Kidney (tissue), 14 donors: ENCODE results near the gene KIF25. TPM values are rescaled to one million over a fixed set of nuclear protein-coding genes. Genes with fewer than 3 reads are reported as not detected.

ENCODE experiments used
- DNase-seq, 5 donors: peaks; one replicate each; pipeline ENCODE4 v3.0.0-alpha.2; 2013 to 2020
- FAIRE-seq: peaks from 2 replicates; lab custom pipeline; 2012; peaks lifted over from hg19 to GRCh38; lab: Jason Lieb, UNC
- H3K27ac ChIP-seq, 2 donors: one replicate each; pipeline ENCODE4 v1.7.0; 2013; ENCODE audit warnings: low read depth in 2 of 2, low read length in 2 of 2, inconsistent platforms in 1 of 2
- H3K27me3 ChIP-seq: one replicate; pipeline ENCODE4 v1.7.1; 2013; ENCODE audit warnings: low read length, inconsistent platforms; ENCODE audit not compliant: control insufficient read depth, insufficient read depth
- H3K36me3 ChIP-seq, 3 donors: one replicate each; pipeline versions ENCODE4 v1.7.0 to v1.7.1; 2013; ENCODE audit warnings: low read length in 3 of 3, control low read depth in 1 of 3, inconsistent platforms in 1 of 3; ENCODE audit not compliant: insufficient read depth in 3 of 3, control insufficient read depth in 2 of 3
- H3K4me1 ChIP-seq, 3 donors: one replicate each; pipeline versions ENCODE4 v1.7.0 to v1.7.1; 2013; ENCODE audit warnings: low read length in 3 of 3, inconsistent platforms in 1 of 3, low read depth in 1 of 3; ENCODE audit not compliant: control insufficient read depth in 2 of 3, insufficient read depth in 2 of 3
- H3K4me3 ChIP-seq, 3 donors: one replicate each; pipeline versions ENCODE4 v1.7.0 to v1.8.1; 2013; ENCODE audit warnings: low read length in 3 of 3, control low read depth in 1 of 3, inconsistent platforms in 1 of 3
- H3K9ac ChIP-seq, 3 donors: one replicate each; pipeline versions ENCODE4 v1.7.0 to v1.7.1; 2013; ENCODE audit warnings: low read length in 3 of 3, control low read depth in 1 of 3, inconsistent platforms in 1 of 3
- H3K9me3 ChIP-seq, 3 donors: one replicate each; pipeline versions ENCODE4 v1.7.0 to v1.7.1; 2013; ENCODE audit warnings: low read length in 3 of 3, control low read depth in 1 of 3, inconsistent platforms in 1 of 3; ENCODE audit not compliant: control insufficient read depth in 2 of 3, insufficient read depth in 1 of 3
- intact Hi-C: fragments of 100-400 bp; cut with DNase I; formaldehyde crosslinking; loops from one replicate; pipeline ENCODE4 v1.11.1; 2022
- polyA plus RNA-seq: library from polyadenylated mRNA; stranded (reverse); fragments of 350-450 nt; fragmentation: Illumina TruSeq; extraction: RNeasy Lipid Tissue Mini Kit (QIAGEN cat#74804); gene quantifications from one replicate; pipeline ENCODE4 v1.2.3, GENCODE V29; 2014; ENCODE audit warnings: low read depth, low replicate concordance; ENCODE audit not compliant: insufficient read depth
- total RNA-seq: library from RNA; stranded (reverse); fragmentation: NEBNext Ultra II Directional; extraction: Animal tissue kit (Norgen Biotek cat#: 25700); gene quantifications from one replicate; pipeline ENCODE4 v1.2.1, GENCODE V29; 2021
- TF ChIP-seq, protein P1 (sequence below): IDR thresholded peaks from 3 replicates; pipeline ENCODE4 v1.5.1; 2012; ENCODE audit warnings: mild to moderate bottlenecking, moderate library complexity, borderline replicate concordance; ENCODE audit not compliant: insufficient read depth; ENCODE audit errors: extremely low read depth
- donor health status: control.
- donor health status: control.
- donor health status: control.
- donor health status: control.
- donor health status: control.
- donor health status: DM: yes; HTN: yes; CAD: no.
- donor health status: Normal renal cell carcinoma (clear cell type).

The KIF25 gene
- total and polyA plus RNA-seq, 2 donors from 2014 or later = not detected

DNA sequence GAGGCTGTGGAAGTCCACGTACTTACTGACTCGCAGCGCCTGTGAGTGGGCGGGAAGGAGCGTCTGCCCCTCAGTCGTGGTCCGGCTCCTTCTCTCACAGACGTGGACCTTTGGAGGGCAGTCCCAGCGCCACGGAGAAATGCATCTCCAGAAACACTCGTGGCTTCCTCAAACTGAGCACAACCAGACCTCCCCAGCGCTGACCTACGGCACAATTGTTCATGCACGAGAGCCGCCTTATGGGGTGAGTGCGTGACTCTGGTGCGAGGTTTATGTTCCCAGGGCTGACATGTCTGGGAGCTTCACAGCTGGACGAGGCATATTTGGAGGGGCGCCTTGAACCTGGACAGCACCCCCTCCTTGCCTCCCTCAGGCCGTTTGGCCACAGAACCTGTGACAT, 51.8 kb downstream of the KIF25 start:
- Histone ChIP-seq H3K27me3 (no peaks in the 10 kb centered on the region), H3K4me3 (no peak overlapping the region), H3K36me3 (no peaks in the 10 kb centered on the region), H3K27ac (no peak overlapping the region), H3K9me3 (no peaks in the 10 kb centered on the region), H3K9ac (no peak overlapping the region), H3K4me1 (peaks cover 0 to 3% (median 0%) of the 10 kb centered on the region in 3 donors)
- FAIRE-seq (no peak), DNase-seq (peak in 1 of 5 donors; percentile 66)
- intact Hi-C loops = no loop called here
- TF ChIP-seq, protein P1, sequence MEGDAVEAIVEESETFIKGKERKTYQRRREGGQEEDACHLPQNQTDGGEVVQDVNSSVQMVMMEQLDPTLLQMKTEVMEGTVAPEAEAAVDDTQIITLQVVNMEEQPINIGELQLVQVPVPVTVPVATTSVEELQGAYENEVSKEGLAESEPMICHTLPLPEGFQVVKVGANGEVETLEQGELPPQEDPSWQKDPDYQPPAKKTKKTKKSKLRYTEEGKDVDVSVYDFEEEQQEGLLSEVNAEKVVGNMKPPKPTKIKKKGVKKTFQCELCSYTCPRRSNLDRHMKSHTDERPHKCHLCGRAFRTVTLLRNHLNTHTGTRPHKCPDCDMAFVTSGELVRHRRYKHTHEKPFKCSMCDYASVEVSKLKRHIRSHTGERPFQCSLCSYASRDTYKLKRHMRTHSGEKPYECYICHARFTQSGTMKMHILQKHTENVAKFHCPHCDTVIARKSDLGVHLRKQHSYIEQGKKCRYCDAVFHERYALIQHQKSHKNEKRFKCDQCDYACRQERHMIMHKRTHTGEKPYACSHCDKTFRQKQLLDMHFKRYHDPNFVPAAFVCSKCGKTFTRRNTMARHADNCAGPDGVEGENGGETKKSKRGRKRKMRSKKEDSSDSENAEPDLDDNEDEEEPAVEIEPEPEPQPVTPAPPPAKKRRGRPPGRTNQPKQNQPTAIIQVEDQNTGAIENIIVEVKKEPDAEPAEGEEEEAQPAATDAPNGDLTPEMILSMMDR = no peak

DNA sequence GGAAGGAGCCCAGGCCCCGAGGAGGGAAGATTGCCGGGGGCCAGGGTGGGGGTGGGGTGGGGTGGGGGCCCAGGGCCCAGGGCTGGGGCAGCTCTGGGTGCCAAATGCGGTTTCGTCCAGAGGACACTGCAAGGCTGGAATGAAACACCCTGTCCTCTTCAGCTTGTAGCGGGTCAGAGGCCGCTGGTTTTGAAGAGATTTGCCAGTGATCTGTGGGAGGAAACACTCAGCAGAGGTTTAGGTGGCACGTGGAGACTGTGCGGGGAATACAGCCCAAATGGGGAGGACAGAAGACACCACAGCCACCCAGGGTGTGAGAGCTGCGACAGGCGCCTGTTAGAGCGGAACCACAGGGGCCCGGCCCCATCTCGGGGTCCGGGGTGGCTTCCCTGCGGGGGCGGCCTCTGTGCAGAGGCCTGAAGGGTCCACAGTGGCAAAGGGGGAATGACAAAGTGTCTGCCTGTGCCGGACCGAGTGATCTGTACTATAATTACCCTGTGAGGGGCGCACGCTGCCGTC, 52.3 kb downstream of the KIF25 start:
- Histone ChIP-seq H3K4me1 (peaks cover 0 to 7% (median 0%) of the 10 kb centered on the region in 3 donors), H3K9me3 (no peaks in the 10 kb centered on the region), H3K27me3 (no peaks in the 10 kb centered on the region), H3K27ac (no peak overlapping the region), H3K36me3 (no peaks in the 10 kb centered on the region), H3K4me3 (no peak overlapping the region), H3K9ac (no peak overlapping the region)
- intact Hi-C loops = no loop called here
- TF ChIP-seq, protein P1 = no peak
- DNase-seq (no peak), FAIRE-seq (no peak)

- Histone ChIP-seq H3K9me3 (no peaks in the 10 kb centered on the region), H3K27me3 (no peaks in the 10 kb centered on the region), H3K4me1 (peaks cover 0 to 9% (median 0%) of the 10 kb centered on the region in 3 donors), H3K27ac (no peak overlapping the region), H3K36me3 (no peaks in the 10 kb centered on the region), H3K9ac (no peak overlapping the region), H3K4me3 (no peak overlapping the region)
- TF ChIP-seq, protein P1 = no peak
- peak in 2 of 5 donors; percentile 48 to 70 for DNase-seq
- intact Hi-C loops = no loop called here
- FAIRE-seq = no peak
Measured at GRCh38 chr6:168050225-168050880, 52.9 kb downstream of the KIF25 start.
